Liver (tissue), 9 donors: ENCODE data around the gene SASH1. TPM values are rescaled to one million over a fixed set of nuclear protein-coding genes. Genes with fewer than 3 reads are reported as not detected.

ENCODE experiments used
- DNase-seq: peaks from one replicate; pipeline ENCODE4 v3.0.0-alpha.2; 2017; ENCODE audit warnings: low spot score
- H3K27ac ChIP-seq, 2 donors: one replicate each; pipeline ENCODE4 v1.7.0; 2013; ENCODE audit warnings: inconsistent platforms in 2 of 2, low read length in 2 of 2, control low read depth in 1 of 2, low read depth in 1 of 2, mild to moderate bottlenecking in 1 of 2
- H3K27me3 ChIP-seq, 4 donors: one replicate each; pipeline versions ENCODE4 v1.6.1 to v1.7.0; 2013; ENCODE audit warnings: low read length in 3 of 4, inconsistent platforms in 1 of 4, mild to moderate bottlenecking in 1 of 4, moderate library complexity in 1 of 4; ENCODE audit not compliant: control insufficient read depth in 4 of 4, insufficient read depth in 4 of 4
- H3K36me3 ChIP-seq, 4 donors: one replicate each; pipeline versions ENCODE4 v1.6.1 to v1.7.0; 2013; ENCODE audit warnings: low read length in 3 of 4, mild to moderate bottlenecking in 3 of 4, low read depth in 1 of 4, moderate library complexity in 1 of 4; ENCODE audit not compliant: control insufficient read depth in 4 of 4, insufficient read depth in 3 of 4
- H3K4me1 ChIP-seq, 4 donors: one replicate each; pipeline versions ENCODE4 v1.6.1 to v1.7.0; 2013; ENCODE audit warnings: low read length in 3 of 4, mild to moderate bottlenecking in 3 of 4, moderate library complexity in 1 of 4; ENCODE audit not compliant: control insufficient read depth in 4 of 4, insufficient read depth in 4 of 4
- H3K4me3 ChIP-seq, 3 donors: one replicate each; pipeline versions ENCODE4 v1.6.1 to v1.7.0; 2013; ENCODE audit warnings: low read length in 3 of 3, control low read depth in 1 of 3, low read depth in 1 of 3, mild to moderate bottlenecking in 1 of 3
- H3K9ac ChIP-seq, 2 donors: one replicate each; pipeline ENCODE4 v1.7.0; 2013; ENCODE audit warnings: low read length in 2 of 2, mild to moderate bottlenecking in 2 of 2, moderate library complexity in 2 of 2, control low read depth in 1 of 2, low read depth in 1 of 2
- H3K9me3 ChIP-seq, 4 donors: one replicate each; pipeline versions ENCODE4 v1.6.1 to v1.7.0; 2013; ENCODE audit warnings: low read length in 3 of 4; ENCODE audit not compliant: control insufficient read depth in 4 of 4
- ATF3 ChIP-seq: IDR thresholded peaks from 2 replicates; pipeline ENCODE4 v1.6.1; 2016; ENCODE audit warnings: antibody characterized with exemption
- EGR1 ChIP-seq, 2 donors: IDR thresholded peaks; 2 replicates each; pipeline ENCODE4 v1.6.1; 2016 to 2018; ENCODE audit warnings: antibody characterized with exemption in 2 of 2, low read depth in 2 of 2
- FOXA1 ChIP-seq: IDR thresholded peaks from 2 replicates; pipeline ENCODE4 v1.6.1; 2016; ENCODE audit warnings: antibody characterized with exemption
- FOXA2 ChIP-seq: IDR thresholded peaks from 2 replicates; pipeline ENCODE4 v1.6.1; 2016; ENCODE audit warnings: antibody characterized with exemption
- GABPA ChIP-seq, 2 donors: IDR thresholded peaks in 1 of 2; conservative IDR thresholded peaks in 1 of 2; 2 replicates each; pipeline ENCODE4 v1.6.1; 2016; ENCODE audit warnings: antibody characterized with exemption in 2 of 2, mild to moderate bottlenecking in 1 of 2, moderate library complexity in 1 of 2
- HNF4A ChIP-seq, 2 donors: conservative IDR thresholded peaks; 2 replicates each; pipeline ENCODE4 v1.6.1; 2016; ENCODE audit warnings: antibody characterized with exemption in 2 of 2, mild to moderate bottlenecking in 2 of 2
- HNF4G ChIP-seq: IDR thresholded peaks from 2 replicates; pipeline ENCODE4 v1.6.1; 2016; ENCODE audit warnings: antibody characterized with exemption
- JUND ChIP-seq, 2 donors: IDR thresholded peaks; 2 replicates each; pipeline ENCODE4 v1.6.1; 2016; ENCODE audit warnings: antibody characterized with exemption in 2 of 2
- NR2F2 ChIP-seq: IDR thresholded peaks from 2 replicates; pipeline ENCODE4 v1.6.1; 2016; ENCODE audit warnings: antibody characterized with exemption
- RAD21 ChIP-seq, 2 donors: IDR thresholded peaks; 2 replicates each; pipeline ENCODE4 v1.6.1; 2016; ENCODE audit warnings: antibody characterized with exemption in 2 of 2, mild to moderate bottlenecking in 2 of 2
- REST ChIP-seq: IDR thresholded peaks from 2 replicates; pipeline ENCODE4 v1.6.1; 2016; ENCODE audit warnings: antibody characterized with exemption, mild to moderate bottlenecking
- RXRA ChIP-seq, 2 donors: IDR thresholded peaks; 2 replicates each; pipeline ENCODE4 v1.6.1; 2017 to 2018; ENCODE audit warnings: antibody characterized with exemption in 2 of 2, mild to moderate bottlenecking in 1 of 2
- SP1 ChIP-seq: IDR thresholded peaks from 2 replicates; pipeline ENCODE4 v1.6.1; 2018; ENCODE audit warnings: antibody characterized with exemption, mild to moderate bottlenecking
- TAF1 ChIP-seq: conservative IDR thresholded peaks from 2 replicates; pipeline ENCODE4 v1.6.1; 2016; ENCODE audit warnings: antibody characterized with exemption, mild to moderate bottlenecking
- YY1 ChIP-seq: IDR thresholded peaks from 2 replicates; pipeline ENCODE4 v1.6.1; 2016; ENCODE audit warnings: antibody characterized with exemption, mild to moderate bottlenecking
- WGBS: extraction: QIAGEN DNeasy Blood & Tissue Kit; methylation state at CpG from one replicate; pipeline ENCODE4 v1.1.7; 2013; 5-methylcytosine and 5-hydroxymethylcytosine counted together
- polyA plus RNA-seq, 2 donors: library from polyadenylated mRNA; stranded (reverse) in 1 of 2; unstranded in 1 of 2; fragments of 200-250 nt in 1 of 2; fragments of >200 nt in 1 of 2; fragmentation: Nextera tagmentation in 1 of 2; extraction: Ambion mirVana in 1 of 2; gene quantifications; one replicate each; pipeline versions ENCODE4 v1.2.1 to v1.2.3, GENCODE V29; 2013 to 2015
- total RNA-seq, 2 donors: library from RNA; depleted of rRNA; stranded (reverse); fragments of >200 nt; gene quantifications; one replicate each; pipeline ENCODE4 v1.2.3, GENCODE V29; 2014
- TF ChIP-seq, protein P1 (sequence below): IDR thresholded peaks from 2 replicates; pipeline ENCODE4 v1.6.1; 2016; ENCODE audit warnings: antibody characterized with exemption
- TF ChIP-seq, protein P2 (sequence below): fragments of 150-350 bp; IDR thresholded peaks from 2 replicates; pipeline ENCODE4 v1.5.1; 2017; ENCODE audit warnings: improper control_type of control experiment, low read depth, low read length; ENCODE audit not compliant: missing input control
- TF ChIP-seq, protein P3 (sequence below): IDR thresholded peaks from 2 replicates; pipeline ENCODE4 v1.6.1; 2016; ENCODE audit warnings: antibody characterized with exemption
- donor health status: healthy.
- donor health status: healthy.
- donor health status: healthy.
- donor health status: healthy.
- donor health status: healthy.

SASH1 gene
- total and polyA plus RNA-seq, 4 donors, result 3.5 to 16.4 (median 7.6) TPM

DNA sequence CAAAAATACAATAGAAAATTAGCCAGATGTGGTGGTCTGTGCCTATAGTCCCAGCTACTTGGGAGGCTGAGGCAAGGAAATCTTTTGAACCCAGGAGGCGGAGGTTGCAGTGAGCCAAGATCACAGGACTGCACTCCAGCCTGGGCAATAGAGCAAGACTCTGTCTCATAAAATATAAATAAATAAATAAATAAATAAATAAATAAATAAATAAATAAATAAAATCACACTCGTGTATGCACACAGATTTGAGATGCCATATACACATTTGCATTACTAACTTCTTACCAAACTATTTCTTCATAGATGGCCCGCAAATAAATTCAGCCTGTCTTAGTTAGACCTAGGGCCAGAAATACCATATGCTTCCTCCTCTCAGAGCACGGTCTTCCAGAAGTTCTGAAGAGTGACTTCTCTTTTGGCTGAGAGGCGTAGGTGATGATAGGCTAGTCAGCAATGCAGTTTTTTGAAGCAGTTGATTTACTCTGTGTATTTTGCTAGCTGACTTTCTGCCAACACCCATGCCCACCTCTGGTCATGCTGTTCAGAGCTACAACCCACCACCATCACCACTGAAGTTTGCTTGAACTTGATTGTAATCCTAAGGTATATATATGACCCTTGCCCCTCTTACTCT lies 150.1 kb downstream of the SASH1 start:
- H3K9ac ChIP-seq, result no peak overlapping the region
- peaks cover 0 to 5% (median under 1%) of the 10 kb centered on the region in 4 donors for H3K36me3 ChIP-seq
- TF ChIP-seq, protein P1, sequence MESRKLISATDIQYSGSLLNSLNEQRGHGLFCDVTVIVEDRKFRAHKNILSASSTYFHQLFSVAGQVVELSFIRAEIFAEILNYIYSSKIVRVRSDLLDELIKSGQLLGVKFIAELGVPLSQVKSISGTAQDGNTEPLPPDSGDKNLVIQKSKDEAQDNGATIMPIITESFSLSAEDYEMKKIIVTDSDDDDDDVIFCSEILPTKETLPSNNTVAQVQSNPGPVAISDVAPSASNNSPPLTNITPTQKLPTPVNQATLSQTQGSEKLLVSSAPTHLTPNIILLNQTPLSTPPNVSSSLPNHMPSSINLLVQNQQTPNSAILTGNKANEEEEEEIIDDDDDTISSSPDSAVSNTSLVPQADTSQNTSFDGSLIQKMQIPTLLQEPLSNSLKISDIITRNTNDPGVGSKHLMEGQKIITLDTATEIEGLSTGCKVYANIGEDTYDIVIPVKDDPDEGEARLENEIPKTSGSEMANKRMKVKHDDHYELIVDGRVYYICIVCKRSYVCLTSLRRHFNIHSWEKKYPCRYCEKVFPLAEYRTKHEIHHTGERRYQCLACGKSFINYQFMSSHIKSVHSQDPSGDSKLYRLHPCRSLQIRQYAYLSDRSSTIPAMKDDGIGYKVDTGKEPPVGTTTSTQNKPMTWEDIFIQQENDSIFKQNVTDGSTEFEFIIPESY, result no peak
- no peak for TF ChIP-seq HNF4G
- TF ChIP-seq YY1, result no peak
- no peak for TF ChIP-seq FOXA1
- TF ChIP-seq, protein P2, sequence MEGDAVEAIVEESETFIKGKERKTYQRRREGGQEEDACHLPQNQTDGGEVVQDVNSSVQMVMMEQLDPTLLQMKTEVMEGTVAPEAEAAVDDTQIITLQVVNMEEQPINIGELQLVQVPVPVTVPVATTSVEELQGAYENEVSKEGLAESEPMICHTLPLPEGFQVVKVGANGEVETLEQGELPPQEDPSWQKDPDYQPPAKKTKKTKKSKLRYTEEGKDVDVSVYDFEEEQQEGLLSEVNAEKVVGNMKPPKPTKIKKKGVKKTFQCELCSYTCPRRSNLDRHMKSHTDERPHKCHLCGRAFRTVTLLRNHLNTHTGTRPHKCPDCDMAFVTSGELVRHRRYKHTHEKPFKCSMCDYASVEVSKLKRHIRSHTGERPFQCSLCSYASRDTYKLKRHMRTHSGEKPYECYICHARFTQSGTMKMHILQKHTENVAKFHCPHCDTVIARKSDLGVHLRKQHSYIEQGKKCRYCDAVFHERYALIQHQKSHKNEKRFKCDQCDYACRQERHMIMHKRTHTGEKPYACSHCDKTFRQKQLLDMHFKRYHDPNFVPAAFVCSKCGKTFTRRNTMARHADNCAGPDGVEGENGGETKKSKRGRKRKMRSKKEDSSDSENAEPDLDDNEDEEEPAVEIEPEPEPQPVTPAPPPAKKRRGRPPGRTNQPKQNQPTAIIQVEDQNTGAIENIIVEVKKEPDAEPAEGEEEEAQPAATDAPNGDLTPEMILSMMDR, result no peak
- no peak for TF ChIP-seq RXRA (IDR thresholded peaks at IDR 0.05)
- TF ChIP-seq GABPA (IDR thresholded peaks at IDR 0.05 in 1 of 2, conservative IDR thresholded peaks at IDR 0.05 in 1 of 2), result no peak
- no peak for TF ChIP-seq NR2F2
- no peak for TF ChIP-seq JUND (IDR thresholded peaks at IDR 0.05)

DNA sequence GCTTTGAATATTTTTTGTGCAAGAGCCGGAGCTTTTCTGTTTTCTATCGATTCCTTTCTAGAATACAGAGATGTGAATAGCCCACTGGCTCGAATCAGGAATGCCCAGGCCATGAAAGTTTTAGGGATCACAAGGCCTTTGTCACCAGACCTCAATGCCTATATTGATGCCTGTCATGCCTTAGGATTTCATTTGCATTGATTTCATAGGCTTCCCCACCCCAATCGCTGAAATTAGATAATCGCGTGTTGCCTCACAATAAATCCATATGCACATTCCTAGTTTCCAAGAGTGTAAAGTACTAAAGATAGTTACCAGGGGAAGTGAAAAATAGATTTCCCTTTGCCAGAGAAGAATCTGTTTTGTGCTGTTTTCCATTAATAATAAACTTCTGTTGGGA lies 150.8 kb downstream of the SASH1 start:
- no peak overlapping the region for H3K27ac ChIP-seq
- H3K36me3 ChIP-seq, result no peaks in the 10 kb centered on the region
- TF ChIP-seq HNF4A (conservative IDR thresholded peaks at IDR 0.05) (no peak), RXRA (IDR thresholded peaks at IDR 0.05) (no peak), REST (no peak), FOXA1 (no peak), EGR1 (IDR thresholded peaks at IDR 0.05; ENCODE audit: low read depth in 2 of 2) (no peak), YY1 (no peak), SP1 (no peak), FOXA2 (no peak), JUND (IDR thresholded peaks at IDR 0.05) (no peak), ATF3 (no peak), HNF4G (no peak), NR2F2 (no peak), TAF1 (no peak), RAD21 (IDR thresholded peaks at IDR 0.05) (no peak), GABPA (IDR thresholded peaks at IDR 0.05 in 1 of 2, conservative IDR thresholded peaks at IDR 0.05 in 1 of 2) (no peak)
- TF ChIP-seq, protein P3, sequence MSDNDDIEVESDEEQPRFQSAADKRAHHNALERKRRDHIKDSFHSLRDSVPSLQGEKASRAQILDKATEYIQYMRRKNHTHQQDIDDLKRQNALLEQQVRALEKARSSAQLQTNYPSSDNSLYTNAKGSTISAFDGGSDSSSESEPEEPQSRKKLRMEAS, result no peak
- TF ChIP-seq, protein P1, result no peak
- TF ChIP-seq, protein P2, result no peak
- 82% methylated on average over 6 of the region's 6 CpGs for WGBS
- no peak overlapping the region for H3K4me3 ChIP-seq
- no peak for DNase-seq
- H3K4me1 ChIP-seq, result peaks cover 0 to 1% (median 0%) of the 10 kb centered on the region in 4 donors
- H3K9me3 ChIP-seq, result no peaks in the 10 kb centered on the region
- no peaks in the 10 kb centered on the region for H3K27me3 ChIP-seq
- H3K9ac ChIP-seq, result no peak overlapping the region

More for the DNA sequence above, 150.1 kb downstream of the SASH1 start:
- DNase-seq, result no peak
- whole genome bisulfite sequencing, result 95% methylated on average over 5 of the region's 5 CpGs
- Histone ChIP-seq H3K9me3 (no peaks in the 10 kb centered on the region), H3K27ac (no peak overlapping the region), H3K27me3 (no peaks in the 10 kb centered on the region), H3K4me3 (no peak overlapping the region), H3K4me1 (peaks cover 0 to 1% (median 0%) of the 10 kb centered on the region in 4 donors)
